IPS DF 6.9 (cell line): ENCODE data around the gene PNPT1.
A peak's percentile ranks its signal among the peaks of the same experiment; 100 is the strongest.
"Not testable (repeated sequence)": the region's sequence is repeated elsewhere in the genome, so short reads cannot be mapped to it uniquely, and the experiment has no call there.

Experiments
- DNase-seq: peaks from one replicate; pipeline ENCODE4 v3.0.0-alpha.2; 2013; ENCODE audit warnings: low read depth, low spot score
- H3K27ac ChIP-seq: one replicate; pipeline ENCODE4 v1.5.1; 2013; ENCODE audit warnings: low read length, control low read depth
- H3K27me3 ChIP-seq: 2 replicates; pipeline ENCODE4 v1.6.1; 2013; ENCODE audit warnings: mild to moderate bottlenecking, low read length; ENCODE audit not compliant: control insufficient read depth, insufficient read depth
- H3K36me3 ChIP-seq: 2 replicates; pipeline ENCODE4 v1.6.1; 2013; ENCODE audit warnings: low read length; ENCODE audit not compliant: control insufficient read depth, insufficient read depth
- H3K4me1 ChIP-seq: 2 replicates; pipeline ENCODE4 v1.6.1; 2013; ENCODE audit warnings: low read length; ENCODE audit not compliant: control insufficient read depth, insufficient read depth
- H3K4me3 ChIP-seq: 2 replicates; pipeline ENCODE4 v1.5.1; 2013; ENCODE audit warnings: mild to moderate bottlenecking, low read length
- H3K9me3 ChIP-seq: 2 replicates; pipeline ENCODE4 v1.6.1; 2013; ENCODE audit warnings: low read length, inconsistent platforms; ENCODE audit not compliant: control insufficient read depth, insufficient read depth
- WGBS: extraction: QIAGEN DNeasy Blood & Tissue Kit; methylation state at CpG from one replicate; pipeline ENCODE4 v1.1.7; 2013; ENCODE audit warnings: mixed read lengths, missing lambda C conversion rate; ENCODE audit not compliant: insufficient read length, insufficient coverage; 5-methylcytosine and 5-hydroxymethylcytosine counted together

PNPT1 gene

GRCh38 chr2:55718165-55719008, 24.7 kb upstream of the PNPT1 start:
- no peaks in the 10 kb centered on the region; the same call in 1 of the 2 replicates for H3K4me1 ChIP-seq
- H3K4me3 ChIP-seq: no peak overlapping the region
- no CpG with 5 or more reads among the region's 11 CpGs for WGBS
- no peak overlapping the region for H3K27ac ChIP-seq
- peak; percentile 35 for DNase-seq
- H3K9me3 ChIP-seq: no peaks in the 10 kb centered on the region
- no peaks in the 10 kb centered on the region for H3K36me3 ChIP-seq
- no peaks in the 10 kb centered on the region for H3K27me3 ChIP-seq

GRCh38 chr2:55715626-55716025, 22.0 kb upstream of the PNPT1 start:
- Histone ChIP-seq H3K4me1 (peaks cover 1% of the 10 kb centered on the region; the same call in 1 of the 2 replicates), H3K36me3 (no peaks in the 10 kb centered on the region), H3K9me3 (no peaks in the 10 kb centered on the region), H3K4me3 (no peak overlapping the region), H3K27ac (no peak overlapping the region), H3K27me3 (no peaks in the 10 kb centered on the region)
- WGBS: no CpG with 5 or more reads among the region's 4 CpGs
- DNase-seq: no peak

- not testable (repeated sequence) for DNase-seq, H3K27ac ChIP-seq, H3K4me3 ChIP-seq, H3K27me3 ChIP-seq, H3K36me3 ChIP-seq, H3K4me1 ChIP-seq, H3K9me3 ChIP-seq
- WGBS: no CpG with 5 or more reads among the region's 3 CpGs
Observed at GRCh38 chr2:55715178-55715577, 21.5 kb upstream of the PNPT1 start.

GRCh38 chr2:55712477-55713060, 18.9 kb upstream of the PNPT1 start:
- Histone ChIP-seq H3K27ac (no peak overlapping the region), H3K9me3 (no peaks in the 10 kb centered on the region), H3K27me3 (no peaks in the 10 kb centered on the region), H3K36me3 (no peaks in the 10 kb centered on the region), H3K4me1 (0 out of 2 replicates have a peak, but pooled peaks cover 1% of the 10 kb centered on the region), H3K4me3 (no peak overlapping the region)
- no CpG with 5 or more reads among the region's 6 CpGs for WGBS
- DNase-seq: no peak

- H3K27me3 ChIP-seq: no peaks in the 10 kb centered on the region
- no peak for DNase-seq
Observed at GRCh38 chr2:55710025-55710424, 16.4 kb upstream of the PNPT1 start.

GRCh38 chr2:55707751-55708150, 14.1 kb upstream of the PNPT1 start:
- Histone ChIP-seq H3K4me3 (no peak overlapping the region), H3K9me3 (no peaks in the 10 kb centered on the region), H3K27me3 (no peaks in the 10 kb centered on the region), H3K27ac (no peak overlapping the region), H3K36me3 (no peaks in the 10 kb centered on the region), H3K4me1 (0 out of 2 replicates have a peak, but pooled peaks cover 1% of the 10 kb centered on the region)
- DNase-seq: no peak
- no CpG with 5 or more reads among the region's 1 CpG for WGBS

More at GRCh38 chr2:55710025-55710424, 16.4 kb upstream of the PNPT1 start:
- no peaks in the 10 kb centered on the region for H3K36me3 ChIP-seq
- H3K9me3 ChIP-seq: no peaks in the 10 kb centered on the region
- 0 out of 2 replicates have a peak, but pooled peaks cover 1% of the 10 kb centered on the region for H3K4me1 ChIP-seq
- H3K27ac ChIP-seq: no peak overlapping the region
- H3K4me3 ChIP-seq: no peak overlapping the region

- WGBS: no CpG with 5 or more reads among the region's 4 CpGs
- not testable (repeated sequence) for H3K27ac ChIP-seq
Observed at GRCh38 chr2:55706258-55706657, 12.6 kb upstream of the PNPT1 start.

GRCh38 chr2:55705027-55705653, 11.5 kb upstream of the PNPT1 start:
- WGBS: no CpG with 5 or more reads among the region's 7 CpGs
- DNase-seq: no peak
- H3K4me1 ChIP-seq: no peaks in the 10 kb centered on the region

More at GRCh38 chr2:55706258-55706657, 12.6 kb upstream of the PNPT1 start:
- not testable (repeated sequence) for H3K4me3 ChIP-seq, H3K9me3 ChIP-seq, H3K4me1 ChIP-seq, H3K27me3 ChIP-seq, DNase-seq, H3K36me3 ChIP-seq

GRCh38 chr2:55703350-55703749, 9.7 kb upstream of the PNPT1 start:
- DNase-seq: no peak
- no peaks in the 10 kb centered on the region for H3K36me3 ChIP-seq
- no peaks in the 10 kb centered on the region for H3K27me3 ChIP-seq
- H3K9me3 ChIP-seq: no peaks in the 10 kb centered on the region
- no CpG with 5 or more reads among the region's 4 CpGs for WGBS
- no peak overlapping the region for H3K4me3 ChIP-seq
- H3K27ac ChIP-seq: no peak overlapping the region
- H3K4me1 ChIP-seq: no peaks in the 10 kb centered on the region

More at GRCh38 chr2:55705027-55705653, 11.5 kb upstream of the PNPT1 start:
- H3K27me3 ChIP-seq: no peaks in the 10 kb centered on the region
- no peaks in the 10 kb centered on the region for H3K9me3 ChIP-seq
- H3K36me3 ChIP-seq: no peaks in the 10 kb centered on the region
- no peak overlapping the region for H3K4me3 ChIP-seq
- no peak overlapping the region for H3K27ac ChIP-seq

- not testable (repeated sequence) for H3K4me1 ChIP-seq, DNase-seq, H3K27me3 ChIP-seq, H3K27ac ChIP-seq, H3K36me3 ChIP-seq, H3K9me3 ChIP-seq
- H3K4me3 ChIP-seq: peak overlapping the region; percentile 80; the same call in 1 of the 2 replicates
- WGBS: no CpG with 5 or more reads among the region's 5 CpGs
Observed at GRCh38 chr2:55692740-55693139, 904 bp downstream of the PNPT1 start.
